HK-2 (cell line): ENCODE measurements around the gene CFAP221.

Source experiments
- DNase-seq: peaks from one replicate; pipeline ENCODE4 v3.0.0-alpha.2; 2018; ENCODE audit not compliant: unreplicated experiment

Gene CFAP221

GRCh38 chr2:119536707-119537106, 7.5 kb upstream of the CFAP221 start:
- DNase-seq: no peak

- DNase-seq: no peak
Observed at GRCh38 chr2:119537792-119538191, 6.5 kb upstream of the CFAP221 start.

GRCh38 chr2:119541476-119541875, 2.8 kb upstream of the CFAP221 start:
- DNase-seq: no peak

GRCh38 chr2:119544939-119545475, 758 bp downstream of the CFAP221 start:
- peak; percentile 39 for DNase-seq

GRCh38 chr2:119545754-119546446, 1.7 kb downstream of the CFAP221 start:
- peak; percentile 20 for DNase-seq

- no peak for DNase-seq
Observed at GRCh38 chr2:119546447-119546767, 2.2 kb downstream of the CFAP221 start.

- DNase-seq: no peak
Observed at GRCh38 chr2:119548516-119549120, 4.4 kb downstream of the CFAP221 start.

GRCh38 chr2:119549241-119549640, 5.0 kb downstream of the CFAP221 start:
- DNase-seq: no peak

GRCh38 chr2:119550346-119550745, 6.1 kb downstream of the CFAP221 start:
- DNase-seq: no peak

GRCh38 chr2:119550856-119551255, 6.6 kb downstream of the CFAP221 start:
- no peak for DNase-seq

- DNase-seq: no peak
Observed at GRCh38 chr2:119552902-119553301, 8.7 kb downstream of the CFAP221 start.

- DNase-seq: no peak
Observed at GRCh38 chr2:119553687-119554344, 9.6 kb downstream of the CFAP221 start.

GRCh38 chr2:119565481-119565880, 21.2 kb downstream of the CFAP221 start:
- no peak for DNase-seq

GRCh38 chr2:119567292-119567691, 23.0 kb downstream of the CFAP221 start:
- DNase-seq: no peak

GRCh38 chr2:119574108-119574815, 30.0 kb downstream of the CFAP221 start:
- DNase-seq: no peak

GRCh38 chr2:119574864-119575263, 30.6 kb downstream of the CFAP221 start:
- no peak for DNase-seq

GRCh38 chr2:119575439-119575838, 31.2 kb downstream of the CFAP221 start:
- DNase-seq: no peak

- DNase-seq: no peak
Observed at GRCh38 chr2:119579424-119580295, 35.4 kb downstream of the CFAP221 start.

GRCh38 chr2:119580550-119581072, 36.4 kb downstream of the CFAP221 start:
- no peak for DNase-seq

- no peak for DNase-seq
Observed at GRCh38 chr2:119583291-119583690, 39.0 kb downstream of the CFAP221 start.

- no peak for DNase-seq
Observed at GRCh38 chr2:119584469-119584868, 40.2 kb downstream of the CFAP221 start.
